Choroid plexus epithelial cell (primary cell): Measurements from ENCODE around the gene LGALS3.
"Not testable (repeated sequence)": the region's sequence is repeated elsewhere in the genome, so short reads cannot be mapped to it uniquely, and the experiment has no call there.

Experiments used
- DNase-seq: peaks from one replicate; pipeline ENCODE4 v3.0.0-alpha.2; 2010; ENCODE audit warnings: low read depth
- H3K4me3 ChIP-seq: 2 replicates; pipeline ENCODE4 v1.5.1; 2011; ENCODE audit warnings: low read depth, mild to moderate bottlenecking, control low read depth, low read length, moderate library complexity
- TF ChIP-seq, protein P1 (sequence below): conservative IDR thresholded peaks from 2 replicates; pipeline ENCODE4 v1.5.1; 2011; ENCODE audit warnings: low read depth, mild to moderate bottlenecking, control low read depth, inconsistent platforms, low read length, moderate library complexity

LGALS3 gene

GRCh38 chr14:55129086-55129427 lies at the start of gene LGALS3:
Gene LGALS3 (plus strand): TSS chr14:55129252. CDS start chr14:55137374, 8,122 bp downstream.
- TF ChIP-seq, protein P1, sequence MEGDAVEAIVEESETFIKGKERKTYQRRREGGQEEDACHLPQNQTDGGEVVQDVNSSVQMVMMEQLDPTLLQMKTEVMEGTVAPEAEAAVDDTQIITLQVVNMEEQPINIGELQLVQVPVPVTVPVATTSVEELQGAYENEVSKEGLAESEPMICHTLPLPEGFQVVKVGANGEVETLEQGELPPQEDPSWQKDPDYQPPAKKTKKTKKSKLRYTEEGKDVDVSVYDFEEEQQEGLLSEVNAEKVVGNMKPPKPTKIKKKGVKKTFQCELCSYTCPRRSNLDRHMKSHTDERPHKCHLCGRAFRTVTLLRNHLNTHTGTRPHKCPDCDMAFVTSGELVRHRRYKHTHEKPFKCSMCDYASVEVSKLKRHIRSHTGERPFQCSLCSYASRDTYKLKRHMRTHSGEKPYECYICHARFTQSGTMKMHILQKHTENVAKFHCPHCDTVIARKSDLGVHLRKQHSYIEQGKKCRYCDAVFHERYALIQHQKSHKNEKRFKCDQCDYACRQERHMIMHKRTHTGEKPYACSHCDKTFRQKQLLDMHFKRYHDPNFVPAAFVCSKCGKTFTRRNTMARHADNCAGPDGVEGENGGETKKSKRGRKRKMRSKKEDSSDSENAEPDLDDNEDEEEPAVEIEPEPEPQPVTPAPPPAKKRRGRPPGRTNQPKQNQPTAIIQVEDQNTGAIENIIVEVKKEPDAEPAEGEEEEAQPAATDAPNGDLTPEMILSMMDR, result no peak
- DNase-seq, result peak; percentile 62
- peak within 1 kb of the TSS; percentile 83 for H3K4me3 ChIP-seq

GRCh38 chr14:55079961-55080360 lies 49.1 kb upstream of the LGALS3 start:
- not testable (repeated sequence) for H3K4me3 ChIP-seq, DNase-seq

DNA sequence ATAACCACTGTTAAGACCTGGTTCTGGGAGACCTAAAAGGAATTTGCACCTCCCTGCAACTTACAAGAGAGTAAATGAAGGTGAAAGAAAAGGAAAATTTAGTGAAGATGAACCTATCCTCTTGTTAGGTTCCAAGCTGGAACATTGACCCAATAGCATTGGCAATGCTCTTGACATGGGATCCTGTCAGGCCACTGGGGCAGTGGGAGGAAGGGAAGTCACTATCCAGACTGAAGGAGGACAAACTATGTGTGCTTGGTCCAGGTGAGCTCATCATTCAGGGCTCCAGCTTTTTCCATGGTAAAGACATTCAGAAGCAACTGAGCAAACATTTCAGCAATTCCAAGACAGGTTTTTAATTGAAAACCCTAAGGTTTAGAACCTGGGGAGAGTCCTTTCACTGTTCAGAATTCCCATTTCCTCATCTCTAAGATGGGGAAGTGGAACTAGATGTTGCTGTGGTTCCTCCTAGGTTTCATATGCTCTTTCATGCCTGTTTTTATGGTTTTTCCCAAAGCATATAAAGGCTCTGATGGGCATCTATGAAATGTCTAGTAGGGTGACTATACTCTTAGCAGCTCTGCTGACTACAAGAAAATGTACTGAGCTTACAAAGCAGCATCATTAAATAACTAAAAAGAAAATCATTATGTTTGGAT lies 44.5 kb upstream of the LGALS3 start:
- no peak overlapping the region for H3K4me3 ChIP-seq
- no peak for DNase-seq
- TF ChIP-seq, protein P1, result no peak

- H3K4me3 ChIP-seq, result no peak overlapping the region
- TF ChIP-seq, protein P1, result no peak
- no peak for DNase-seq
Observed at GRCh38 chr14:55085060-55085660, 43.9 kb upstream of the LGALS3 start.

- no peak overlapping the region for H3K4me3 ChIP-seq
- DNase-seq, result no peak
- TF ChIP-seq, protein P1, result no peak
Observed at GRCh38 chr14:55086938-55087337, 42.1 kb upstream of the LGALS3 start.

GRCh38 chr14:55088356-55088755 lies 40.7 kb upstream of the LGALS3 start:
- DNase-seq, result no peak
- no peak overlapping the region for H3K4me3 ChIP-seq
- TF ChIP-seq, protein P1, result no peak

GRCh38 chr14:55092341-55092740 lies 36.7 kb upstream of the LGALS3 start:
- DNase-seq, result no peak
- TF ChIP-seq, protein P1, result no peak
- no peak overlapping the region for H3K4me3 ChIP-seq
